Mesendoderm (in vitro differentiated cells): ENCODE results near the gene ATP11B.
"Not testable (repeated sequence)": the region's sequence is repeated elsewhere in the genome, so short reads cannot be mapped to it uniquely, and the experiment has no call there.

Source experiments
- DNase-seq: peaks from one replicate; pipeline ENCODE4 v3.0.0; 2013
- H2AK5ac ChIP-seq: 2 replicates; pipeline ENCODE4 v1.6.1; 2013; ENCODE audit warnings: low read length, inconsistent platforms
- H2BK120ac ChIP-seq: 2 replicates; pipeline ENCODE4 v1.6.1; 2013; ENCODE audit warnings: low read depth, mild to moderate bottlenecking, low read length, moderate library complexity, mixed read lengths
- H2BK15ac ChIP-seq: replicated peaks from 2 replicates; pipeline ENCODE4 v1.6.1; 2013; ENCODE audit warnings: low read depth, mild to moderate bottlenecking, moderate library complexity
- H2BK5ac ChIP-seq: 2 replicates; pipeline ENCODE4 v1.6.1; 2013; ENCODE audit warnings: low read length, inconsistent platforms
- H3K18ac ChIP-seq: 2 replicates; pipeline ENCODE4 v1.6.1; 2013; ENCODE audit warnings: mild to moderate bottlenecking, low read length, mixed read lengths
- H3K23ac ChIP-seq: one replicate; pipeline ENCODE4 v1.6.1; 2013; ENCODE audit warnings: low read length
- H3K27ac ChIP-seq: 2 replicates; pipeline ENCODE4 v1.5.1; 2013; ENCODE audit warnings: low read depth, mild to moderate bottlenecking, inconsistent platforms, low read length, moderate library complexity
- H3K27me3 ChIP-seq: 2 replicates; pipeline ENCODE4 v1.6.1; 2013; ENCODE audit warnings: low read length, control low read depth, mild to moderate bottlenecking, inconsistent platforms; ENCODE audit not compliant: insufficient read depth, poor library complexity
- H3K36me3 ChIP-seq: 2 replicates; pipeline ENCODE4 v1.6.1; 2013; ENCODE audit warnings: low read length, inconsistent platforms; ENCODE audit not compliant: control insufficient read depth, insufficient read depth
- H3K4ac ChIP-seq: one replicate; pipeline ENCODE4 v1.6.1; 2013; ENCODE audit warnings: low read depth, mild to moderate bottlenecking, low read length, moderate library complexity
- H3K4me1 ChIP-seq: 2 replicates; pipeline ENCODE4 v1.6.1; 2013; ENCODE audit warnings: low read depth, low read length, inconsistent platforms; ENCODE audit not compliant: control insufficient read depth
- H3K4me2 ChIP-seq: 2 replicates; pipeline ENCODE4 v1.6.1; 2013; ENCODE audit warnings: low read length
- H3K4me3 ChIP-seq: 2 replicates; pipeline ENCODE4 v1.5.1; 2013; ENCODE audit warnings: mild to moderate bottlenecking, low read length
- H3K56ac ChIP-seq: one replicate; pipeline ENCODE4 v1.6.1; 2013; ENCODE audit warnings: low read length
- H3K79me1 ChIP-seq: 2 replicates; pipeline ENCODE4 v1.6.1; 2013; ENCODE audit warnings: low read length, inconsistent platforms
- H3K79me2 ChIP-seq: 2 replicates; pipeline ENCODE4 v1.6.1; 2013; ENCODE audit warnings: mild to moderate bottlenecking, low read length; ENCODE audit not compliant: control insufficient read depth, insufficient read depth
- H3K9ac ChIP-seq: 2 replicates; pipeline ENCODE4 v1.6.1; 2013; ENCODE audit warnings: low read length, inconsistent platforms
- H4K5ac ChIP-seq: one replicate; pipeline ENCODE4 v1.6.1; 2013; ENCODE audit warnings: low read length
- H4K8ac ChIP-seq: one replicate; pipeline ENCODE4 v1.6.1; 2013; ENCODE audit warnings: low read depth, mild to moderate bottlenecking, control low read depth, low read length, moderate library complexity
- WGBS: extraction: QIAGEN DNeasy Blood & Tissue Kit; methylation state at CpG from one replicate; pipeline ENCODE4 v1.1.7; 2013; ENCODE audit warnings: low lambda C conversion rate, missing lambda C conversion rate; ENCODE audit not compliant: insufficient coverage; ENCODE audit errors: extremely low coverage; 5-methylcytosine and 5-hydroxymethylcytosine counted together

ATP11B gene

DNA sequence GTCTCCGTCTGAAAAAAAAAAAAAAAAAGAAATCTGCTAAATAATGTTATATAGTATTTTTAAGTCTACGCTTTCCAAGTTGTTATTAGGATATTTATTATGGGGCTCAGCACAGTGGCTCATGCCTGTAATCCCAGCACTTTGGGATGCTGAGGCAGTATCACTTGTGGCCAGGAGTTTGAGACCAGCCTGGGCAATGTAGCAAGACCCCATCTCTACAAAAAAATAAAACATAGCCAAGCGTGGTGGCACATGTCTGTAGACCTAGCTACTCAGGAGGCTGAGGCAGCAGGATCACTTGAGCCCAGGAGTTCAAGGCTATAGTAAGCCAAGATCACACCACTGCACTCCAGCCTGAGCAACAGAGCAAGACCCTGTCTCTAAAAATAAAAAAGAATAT is 77.6 kb downstream of the ATP11B start:
- not testable (repeated sequence) for H3K9ac ChIP-seq, H3K4ac ChIP-seq, H3K36me3 ChIP-seq

GRCh38 chr3:182879031-182879611 is 85.8 kb downstream of the ATP11B start:
- no peak overlapping the region for H3K4me2 ChIP-seq
- no peak overlapping the region for H2AK5ac ChIP-seq
- H3K4ac ChIP-seq: no peak overlapping the region
- WGBS: no CpG with 5 or more reads among the region's 1 CpG
- no peaks in the 10 kb centered on the region for H3K27me3 ChIP-seq
- H3K23ac ChIP-seq: no peak overlapping the region
- no peak overlapping the region for H2BK5ac ChIP-seq
- no peaks in the 10 kb centered on the region for H3K79me2 ChIP-seq
- H3K18ac ChIP-seq: no peak overlapping the region
- H3K36me3 ChIP-seq: no peaks in the 10 kb centered on the region
- H2BK15ac ChIP-seq: no peak overlapping the region
- H4K5ac ChIP-seq: no peak overlapping the region
- no peak for DNase-seq
- H2BK120ac ChIP-seq: no peak overlapping the region
- H3K4me3 ChIP-seq: no peak overlapping the region
- H3K27ac ChIP-seq: no peak overlapping the region
- H3K56ac ChIP-seq: no peak overlapping the region
- H3K4me1 ChIP-seq: no peaks in the 10 kb centered on the region
- no peak overlapping the region for H3K9ac ChIP-seq
- no peak overlapping the region for H4K8ac ChIP-seq
- no peaks in the 10 kb centered on the region for H3K79me1 ChIP-seq

More for the DNA sequence above, 77.6 kb downstream of the ATP11B start:
- not testable (repeated sequence) for H2AK5ac ChIP-seq, H4K5ac ChIP-seq, H3K4me1 ChIP-seq, H3K56ac ChIP-seq, H2BK15ac ChIP-seq, H3K27me3 ChIP-seq, H3K18ac ChIP-seq, H4K8ac ChIP-seq, DNase-seq, H3K23ac ChIP-seq, H3K79me1 ChIP-seq, H2BK5ac ChIP-seq, H3K4me3 ChIP-seq, H3K27ac ChIP-seq, H3K4me2 ChIP-seq, H2BK120ac ChIP-seq, H3K79me2 ChIP-seq
- WGBS: no CpG with 5 or more reads among the region's 3 CpGs

- Histone ChIP-seq H3K9ac (no peak overlapping the region), H3K27ac (no peak overlapping the region), H3K79me1 (no peaks in the 10 kb centered on the region), H2BK120ac (no peak overlapping the region), H3K4me1 (no peaks in the 10 kb centered on the region), H3K4me3 (no peak overlapping the region), H2AK5ac (no peak overlapping the region), H3K18ac (no peak overlapping the region), H3K4me2 (no peak overlapping the region), H3K79me2 (no peaks in the 10 kb centered on the region), H4K5ac (no peak overlapping the region), H3K4ac (no peak overlapping the region), H3K36me3 (no peaks in the 10 kb centered on the region), H3K56ac (no peak overlapping the region), H3K27me3 (no peaks in the 10 kb centered on the region), H2BK15ac (no peak overlapping the region), H3K23ac (no peak overlapping the region), H4K8ac (no peak overlapping the region), H2BK5ac (no peak overlapping the region)
- no peak for DNase-seq
Observed at GRCh38 chr3:182886497-182886896, 93.2 kb downstream of the ATP11B start.

- Histone ChIP-seq H2AK5ac (no peak overlapping the region), H3K4me2 (no peak overlapping the region), H2BK15ac (no peak overlapping the region), H2BK5ac (no peak overlapping the region), H2BK120ac (no peak overlapping the region), H3K56ac (no peak overlapping the region), H3K79me2 (no peaks in the 10 kb centered on the region), H3K9ac (no peak overlapping the region), H3K36me3 (no peaks in the 10 kb centered on the region), H4K5ac (no peak overlapping the region), H4K8ac (no peak overlapping the region), H3K4ac (no peak overlapping the region), H3K4me3 (no peak overlapping the region), H3K4me1 (no peaks in the 10 kb centered on the region), H3K79me1 (no peaks in the 10 kb centered on the region), H3K27ac (no peak overlapping the region), H3K18ac (no peak overlapping the region), H3K23ac (no peak overlapping the region), H3K27me3 (no peaks in the 10 kb centered on the region)
- DNase-seq: no peak
- no CpG with 5 or more reads among the region's 3 CpGs for WGBS
Observed at GRCh38 chr3:182889948-182890629, 96.8 kb downstream of the ATP11B start.

DNA sequence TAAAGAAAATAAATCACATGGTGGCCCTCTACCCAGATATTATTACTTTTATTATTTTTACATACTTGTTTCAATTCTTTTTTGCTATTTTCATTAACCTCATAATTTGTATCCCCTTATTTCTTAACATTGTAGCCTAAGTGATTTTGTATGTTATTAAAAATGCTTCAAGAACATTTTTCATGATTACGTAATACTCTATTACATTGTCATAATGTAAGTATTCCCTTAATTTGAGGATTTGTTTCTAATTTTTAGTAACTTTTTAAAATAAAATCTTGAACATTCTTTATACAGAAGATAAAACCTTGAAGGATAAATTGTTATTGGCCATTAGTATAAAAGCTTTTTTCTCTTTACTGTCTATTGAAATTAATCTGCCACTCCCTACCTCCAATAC is 98.1 kb downstream of the ATP11B start:
- H3K27me3 ChIP-seq: no peaks in the 10 kb centered on the region
- no peak for DNase-seq
- no peaks in the 10 kb centered on the region for H3K36me3 ChIP-seq
- no peak overlapping the region for H3K4me2 ChIP-seq
- no peak overlapping the region for H4K5ac ChIP-seq
- H3K79me2 ChIP-seq: no peaks in the 10 kb centered on the region
- no peaks in the 10 kb centered on the region for H3K79me1 ChIP-seq
- H3K9ac ChIP-seq: no peak overlapping the region
- no peak overlapping the region for H3K18ac ChIP-seq
- H2AK5ac ChIP-seq: no peak overlapping the region
- WGBS: no CpG with 5 or more reads among the region's 1 CpG
- no peak overlapping the region for H3K27ac ChIP-seq
- H2BK15ac ChIP-seq: no peak overlapping the region
- no peak overlapping the region for H3K4me3 ChIP-seq
- no peak overlapping the region for H4K8ac ChIP-seq
- no peak overlapping the region for H2BK5ac ChIP-seq
- no peak overlapping the region for H3K56ac ChIP-seq
- H3K4ac ChIP-seq: no peak overlapping the region
- H3K4me1 ChIP-seq: no peaks in the 10 kb centered on the region
- H2BK120ac ChIP-seq: no peak overlapping the region
- H3K23ac ChIP-seq: no peak overlapping the region

DNA sequence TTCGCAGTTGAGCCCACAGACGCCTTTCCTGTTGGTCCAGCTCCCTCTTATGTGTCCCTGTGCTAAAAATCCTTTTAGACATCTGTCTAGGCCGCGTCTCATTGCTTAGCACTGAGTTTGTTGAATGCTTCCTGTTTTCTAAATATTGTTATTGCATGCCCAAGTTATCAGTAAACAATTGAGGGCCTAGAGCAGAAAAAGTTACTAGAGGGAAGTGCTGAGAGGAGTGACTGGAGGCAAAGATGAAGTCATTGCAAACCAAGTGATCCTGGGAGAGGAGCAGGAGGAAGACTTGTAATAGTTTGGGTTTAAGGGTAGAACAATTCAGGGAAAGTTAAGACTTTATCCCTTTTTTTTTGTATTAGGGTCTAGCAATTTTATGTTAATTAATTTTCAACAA is 98.9 kb downstream of the ATP11B start:
- no peaks in the 10 kb centered on the region for H3K27me3 ChIP-seq
- no peak overlapping the region for H3K4ac ChIP-seq
- H4K8ac ChIP-seq: no peak overlapping the region
- H2AK5ac ChIP-seq: no peak overlapping the region
- no peaks in the 10 kb centered on the region for H3K79me1 ChIP-seq
- no peaks in the 10 kb centered on the region for H3K4me1 ChIP-seq
- no peak overlapping the region for H2BK5ac ChIP-seq
- H2BK120ac ChIP-seq: no peak overlapping the region
- no peak overlapping the region for H3K4me2 ChIP-seq
- H3K27ac ChIP-seq: no peak overlapping the region
- DNase-seq: no peak
- H3K4me3 ChIP-seq: no peak overlapping the region
- H3K36me3 ChIP-seq: no peaks in the 10 kb centered on the region
- H3K23ac ChIP-seq: no peak overlapping the region
- no CpG with 5 or more reads among the region's 4 CpGs for WGBS
- no peak overlapping the region for H3K9ac ChIP-seq
- H3K18ac ChIP-seq: no peak overlapping the region
- no peak overlapping the region for H3K56ac ChIP-seq
- H4K5ac ChIP-seq: no peak overlapping the region
- no peaks in the 10 kb centered on the region for H3K79me2 ChIP-seq
- no peak overlapping the region for H2BK15ac ChIP-seq
